HPDE6-E6E7 (cell line): ENCODE results near the gene NRP1.
"Not testable (repeated sequence)": the region's sequence is repeated elsewhere in the genome, so short reads cannot be mapped to it uniquely, and the experiment has no call there.

Source experiments
- DNase-seq: peaks from one replicate; pipeline ENCODE4 v3.0.0; 2011; ENCODE audit warnings: missing footprints; ENCODE audit errors: extremely low spot score

The NRP1 gene

GRCh38 chr10:33237736-33238624, 96.5 kb downstream of the NRP1 start:
- peak; percentile 35 for DNase-seq

- DNase-seq: no peak
These were observed 97.6 kb downstream of the NRP1 start for GRCh38 chr10:33236916-33237315.

GRCh38 chr10:33235951-33236350, 98.5 kb downstream of the NRP1 start:
- no peak for DNase-seq

DNA sequence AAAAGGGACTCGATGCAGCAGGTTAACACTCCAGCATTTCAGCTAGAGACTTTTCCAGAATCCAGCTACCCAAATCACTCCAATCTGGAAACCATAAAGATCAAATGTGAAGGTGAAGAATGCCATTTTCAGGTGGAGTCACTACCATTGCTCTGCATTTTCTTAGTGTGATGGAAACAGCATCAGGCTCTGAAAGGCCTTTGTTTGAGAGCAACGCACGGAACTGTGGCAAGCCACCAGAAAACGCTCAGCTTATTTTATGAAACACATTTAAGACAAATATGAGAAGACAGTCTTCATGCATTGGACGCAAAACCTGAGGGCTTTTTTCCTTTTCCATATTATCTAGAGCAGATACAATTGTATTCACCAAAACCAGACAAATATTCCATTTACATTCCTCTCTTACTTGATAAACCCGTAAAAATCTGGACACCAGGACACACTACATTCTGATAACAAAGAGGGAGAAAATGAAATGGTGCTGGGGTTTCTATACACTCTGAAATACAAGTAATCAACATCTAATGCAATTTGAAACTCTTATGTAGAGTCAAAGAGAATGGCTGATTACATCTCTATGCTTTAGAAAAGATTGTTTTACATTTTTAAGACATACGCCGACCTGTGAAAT, 99.1 kb downstream of the NRP1 start:
- DNase-seq: no peak

GRCh38 chr10:33234831-33235237, 99.6 kb downstream of the NRP1 start:
- DNase-seq: no peak

DNA sequence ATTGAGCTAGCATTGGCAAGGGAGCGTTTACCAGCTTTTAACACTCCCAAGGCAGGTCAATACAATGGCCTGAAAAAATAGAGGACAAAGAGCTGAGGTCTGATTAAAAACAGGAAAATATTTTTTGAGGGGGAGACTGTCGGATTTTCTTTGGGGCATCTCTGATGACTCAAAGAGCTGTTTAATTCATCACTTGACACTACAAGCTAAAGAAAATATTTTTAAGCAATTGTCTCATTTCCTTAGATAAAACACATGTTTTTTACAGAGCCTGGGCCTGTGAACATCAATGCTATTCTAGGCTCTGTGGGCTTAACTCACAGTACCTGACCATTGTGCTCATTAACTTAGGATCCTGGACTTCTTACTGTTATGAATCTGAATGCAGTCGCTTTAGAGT, 100.8 kb downstream of the NRP1 start:
- DNase-seq: no peak

- no peak for DNase-seq
These were observed 101.2 kb downstream of the NRP1 start for GRCh38 chr10:33233221-33233620.

DNA sequence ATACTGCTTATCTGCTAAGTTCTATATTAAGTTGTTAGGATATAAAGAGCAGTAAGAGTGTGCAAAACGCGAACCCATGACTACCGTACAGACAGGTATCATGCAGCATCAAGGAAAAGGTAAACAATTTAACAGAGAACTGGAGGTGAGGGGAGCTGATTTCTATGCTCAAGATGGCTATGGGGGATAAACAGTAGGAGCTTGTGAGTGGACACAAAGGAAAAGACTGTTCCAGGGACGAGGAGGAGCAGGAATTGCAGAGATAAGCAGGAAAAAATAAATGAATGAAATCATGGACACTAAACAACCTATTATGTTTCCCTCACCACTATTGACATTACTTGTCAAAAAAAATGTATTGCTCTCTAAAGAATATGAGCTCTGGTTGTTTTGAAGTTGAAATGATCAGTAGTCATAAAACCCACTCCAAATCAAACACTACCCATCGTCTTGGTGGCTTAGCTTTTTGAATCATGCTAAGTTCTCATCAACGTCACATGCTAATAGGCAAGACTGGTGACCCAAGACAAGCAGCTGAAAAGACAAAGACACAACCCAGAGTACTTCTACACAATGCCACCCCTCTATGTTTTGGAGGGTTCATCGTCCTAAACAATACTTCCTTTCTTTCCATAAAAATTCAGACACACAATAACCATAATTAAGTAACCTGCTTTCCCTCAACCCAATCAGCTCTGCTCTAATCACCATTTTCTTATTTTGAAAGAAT, 102.7 kb downstream of the NRP1 start:
- DNase-seq: no peak

GRCh38 chr10:33229949-33230267, 104.6 kb downstream of the NRP1 start:
- no peak for DNase-seq

GRCh38 chr10:33229252-33229948, 105.1 kb downstream of the NRP1 start:
- DNase-seq: no peak

DNA sequence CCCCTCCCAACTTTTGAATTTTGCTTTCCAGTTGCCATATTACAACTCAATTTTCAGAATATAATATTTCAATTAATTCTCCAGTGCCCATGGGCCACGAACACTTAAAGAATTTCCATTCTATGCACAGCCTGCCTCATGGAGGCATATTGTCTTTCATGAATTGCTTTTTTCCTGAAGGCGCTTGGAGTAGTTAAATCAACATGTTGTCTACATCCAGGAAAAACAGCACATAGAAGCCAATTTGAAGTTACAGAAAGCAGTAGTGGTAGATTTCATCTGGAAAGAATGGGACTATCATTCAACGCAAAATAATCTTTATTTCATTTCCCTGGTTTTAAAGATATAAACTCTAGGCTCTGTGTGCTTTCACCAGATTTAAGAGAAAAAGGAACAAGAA, 106.0 kb downstream of the NRP1 start:
- no peak for DNase-seq

DNA sequence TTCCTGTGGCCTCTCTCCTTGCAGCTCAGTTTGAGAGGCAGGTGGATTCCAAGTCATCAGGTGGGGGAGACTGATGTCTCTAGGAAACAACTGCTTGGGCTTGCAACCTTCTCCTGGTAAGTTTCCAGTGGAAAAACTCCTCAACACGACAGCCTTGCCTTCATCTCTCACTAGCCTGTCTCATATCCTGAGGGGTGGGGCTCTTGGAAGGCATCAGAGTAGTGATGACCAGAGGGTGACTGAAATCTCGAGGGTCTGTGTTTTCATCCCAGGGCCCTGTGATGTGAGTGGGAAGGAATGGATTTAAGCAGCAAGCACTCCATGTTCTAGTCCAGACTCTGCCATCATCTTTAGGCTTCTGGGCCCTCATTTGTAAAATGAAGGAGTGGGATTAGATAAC, 107.0 kb downstream of the NRP1 start:
- no peak for DNase-seq

DNA sequence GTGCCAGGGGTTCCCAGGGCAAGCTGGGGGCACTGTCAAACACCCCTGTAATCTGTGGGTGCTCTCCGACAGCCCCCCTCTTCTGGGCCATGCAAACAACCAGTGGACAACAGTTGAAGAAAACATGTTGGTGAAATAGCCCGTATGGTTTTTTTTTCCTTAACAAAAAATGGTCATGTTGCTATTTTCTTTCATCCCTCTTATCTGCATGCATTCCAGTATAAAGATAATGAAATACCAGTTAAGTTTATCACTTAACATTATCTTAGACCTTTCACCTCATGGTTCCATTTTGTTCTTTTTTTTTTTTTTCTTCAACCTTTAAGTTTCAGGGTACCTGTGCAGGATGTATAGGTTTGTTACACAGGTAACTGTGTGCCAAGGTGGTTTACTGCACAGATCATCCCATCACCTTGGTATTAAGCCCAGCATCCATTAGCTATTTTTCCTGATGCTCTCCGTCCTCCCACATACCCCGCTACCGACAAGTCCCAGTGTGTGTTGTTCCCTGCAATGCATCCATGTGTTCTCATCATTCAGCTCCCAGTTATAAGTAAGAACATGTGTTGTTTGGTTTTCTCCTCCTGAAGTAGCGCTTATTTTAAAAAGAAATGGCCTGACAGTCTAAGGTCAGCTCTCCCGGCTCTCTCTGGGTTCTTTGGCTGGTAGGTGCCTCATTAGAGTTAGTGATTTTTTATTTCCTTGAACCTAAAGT, 110.1 kb downstream of the NRP1 start:
- DNase-seq: no peak

GRCh38 chr10:33223326-33224000, 111.0 kb downstream of the NRP1 start:
- DNase-seq: no peak

- DNase-seq: not testable (repeated sequence)
These were observed 112.2 kb downstream of the NRP1 start for GRCh38 chr10:33222304-33222703.

GRCh38 chr10:33217854-33218253, 116.6 kb downstream of the NRP1 start:
- no peak for DNase-seq

DNA sequence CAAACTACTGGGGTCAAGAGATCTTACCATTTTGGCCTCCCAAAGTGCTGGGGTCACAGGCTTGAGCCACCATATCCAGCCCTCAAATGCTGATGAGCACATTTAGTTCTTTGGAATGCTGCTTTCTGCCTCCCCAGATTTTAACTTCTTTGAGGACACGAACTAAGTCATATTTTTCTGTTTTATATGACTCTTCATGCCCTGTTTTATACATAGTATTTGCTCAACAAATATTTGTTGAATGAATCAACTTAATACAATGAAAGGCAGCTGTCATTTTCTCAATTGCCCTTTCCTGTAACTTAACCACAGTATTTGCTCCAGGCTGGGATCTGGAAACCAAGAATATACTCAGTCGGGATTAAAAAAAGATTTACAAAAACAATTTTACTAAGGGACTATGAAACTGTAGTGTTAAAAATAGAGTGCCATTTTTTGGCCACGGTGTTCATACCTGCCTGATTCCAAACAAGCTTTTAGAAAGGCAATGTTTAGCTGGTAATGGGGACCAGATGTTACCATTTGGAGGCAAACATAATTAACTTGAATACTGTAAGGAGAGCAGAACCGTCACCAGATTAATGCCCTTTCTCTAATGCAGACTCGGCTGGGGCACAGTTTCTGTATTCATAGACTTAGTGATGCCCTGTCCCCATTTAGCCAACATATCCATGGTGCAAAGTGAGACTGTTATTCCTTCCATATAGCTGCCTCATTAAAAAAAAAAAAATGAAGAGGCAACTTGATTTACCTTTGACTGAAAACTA, 117.6 kb downstream of the NRP1 start:
- DNase-seq: peak; percentile 22

DNA sequence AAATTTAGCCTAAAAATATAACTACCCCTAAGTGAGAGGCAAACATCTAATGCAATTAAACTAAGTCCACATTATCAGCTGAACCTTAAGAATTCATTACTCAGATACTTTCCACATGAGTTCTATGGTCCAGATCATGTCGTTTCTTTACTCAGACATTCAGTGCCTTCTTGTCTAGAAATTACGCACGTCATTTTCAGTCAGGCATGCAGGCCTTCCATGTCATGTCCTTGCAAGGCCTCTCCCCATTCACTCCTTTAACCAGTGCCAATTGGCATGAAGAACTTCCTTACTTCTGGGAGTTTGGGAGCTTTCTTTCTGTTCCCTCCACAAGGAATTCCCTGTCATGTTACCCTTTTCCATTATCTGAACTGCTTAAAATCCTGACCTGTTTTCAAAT, 118.8 kb downstream of the NRP1 start:
- no peak for DNase-seq

DNA sequence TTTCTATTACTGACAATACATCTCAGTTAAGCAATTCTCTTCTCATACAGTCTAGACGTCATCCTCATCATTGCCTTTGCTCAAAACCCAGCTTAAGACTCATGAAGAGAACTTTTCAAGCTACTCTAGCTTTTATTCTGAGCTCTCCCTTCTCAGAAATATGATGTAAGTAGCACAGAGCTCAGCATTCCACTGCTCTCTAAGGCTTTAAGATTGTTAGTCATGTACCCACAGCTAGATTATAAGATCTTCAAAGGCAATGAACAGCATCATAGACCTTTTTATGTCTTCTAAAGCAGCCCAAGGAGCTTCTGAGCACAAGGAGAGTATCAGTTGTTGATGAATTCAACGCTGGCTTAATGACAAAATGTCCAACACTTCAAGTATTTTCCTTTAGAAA, 119.3 kb downstream of the NRP1 start:
- no peak for DNase-seq

DNA sequence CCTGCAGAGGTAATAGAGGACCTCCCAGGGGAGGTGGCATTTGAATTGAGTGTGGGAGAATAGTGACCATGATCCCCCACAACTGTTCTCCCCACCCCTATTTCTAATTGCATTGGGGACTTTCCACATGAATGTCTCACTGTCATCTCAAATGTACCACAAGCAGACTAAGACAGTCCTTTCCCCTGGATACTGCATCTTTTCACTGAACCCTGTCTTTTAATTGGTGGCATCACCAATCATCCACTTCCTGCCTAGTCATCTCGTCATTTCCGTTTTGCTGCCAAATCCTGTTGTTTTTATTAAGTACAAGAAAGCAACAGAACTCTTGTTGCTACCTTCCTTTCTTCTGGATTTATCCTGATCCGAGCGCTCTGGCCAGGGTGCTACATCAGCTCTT, 120.3 kb downstream of the NRP1 start:
- DNase-seq: no peak
